HCT116 (cell line): ENCODE measurements around the gene CCDC57. TPM values are rescaled to one million over a fixed set of nuclear protein-coding genes. Genes with fewer than 3 reads are reported as not detected.

Source experiments
- ATAC-seq: fragments of 200-7000 bp; cut with Tn5 transposase; 2 replicates; pipeline ENCODE4 v1.9.1; 2020; ENCODE audit warnings: mild to moderate bottlenecking, moderate library complexity
- BruUV-seq: library from RNA; stranded (reverse); fragments of 400-500 nt; replicated peaks from 2 replicates; lab custom pipeline; 2021; lab: Mats Ljungman, UMichigan
- CTCF ChIA-PET: fragments of 300-600 bp; sonication (Branson Sonifier 250); formaldehyde crosslinking; loops from one replicate; lab custom pipeline; 2021; ENCODE audit warnings: antibody characterized with exemption; lab: Charles Lee
- POLR2A ChIA-PET: fragments of 300-600, 350-600 bp; sonication (Branson Sonifier 250); formaldehyde crosslinking; loops from one replicate; lab custom pipeline; 2021; ENCODE audit warnings: antibody characterized with exemption; lab: Charles Lee
- RAD21 ChIA-PET, 2 experiments: fragments of 300-600 bp; sonication (Branson Sonifier 250); formaldehyde crosslinking; loops; one replicate each; lab custom pipeline; 2023; ENCODE audit warnings: low total read pairs in 2 of 2; ENCODE audit not compliant: uncharacterized antibody in 2 of 2, unreplicated experiment in 2 of 2, low non-redundant PET in 1 of 2; lab: Charles Lee
- DNase-seq: peaks from one replicate; pipeline ENCODE4 v3.0.0-alpha.2; 2010; ENCODE audit warnings: low read depth, low spot score
- H2AFZ ChIP-seq: fragments of 200-600 bp; shearing (Covaris generic), sonication (generic); 2 replicates; pipeline ENCODE4 v1.6.1; 2017; ENCODE audit warnings: low read depth, mixed run types, mixed read lengths, antibody characterized with exemption, low read length; ENCODE audit not compliant: poor library complexity, severe bottlenecking
- H3K27ac ChIP-seq: 2 replicates; pipeline ENCODE4 v1.5.1; 2012; ENCODE audit warnings: low read depth, low read length
- H3K27me3 ChIP-seq: fragments of 200-600 bp; sonication (generic); 2 replicates; pipeline ENCODE4 v1.6.1; 2016; ENCODE audit warnings: mixed run types, low read length, mixed read lengths; ENCODE audit not compliant: insufficient read depth
- H3K36me3 ChIP-seq, 2 experiments: fragments of 200-500 bp in 1 of 2; fragments of 200-600 bp in 1 of 2; sonication (Bioruptor generic) in 1 of 2; sonication (generic) in 1 of 2; 2 replicates each; pipeline versions ENCODE4 v1.5.1 to v1.6.1; 2014 to 2016; ENCODE audit warnings: low read length in 2 of 2, inconsistent platforms in 1 of 2, mixed read lengths in 1 of 2, mixed run types in 1 of 2; ENCODE audit not compliant: insufficient read depth in 2 of 2, control insufficient read depth in 1 of 2
- H3K4me1 ChIP-seq, 2 experiments: fragments of 200-600 bp in 1 of 2; sonication (generic) in 1 of 2; 2 replicates each; pipeline versions ENCODE4 v1.5.1 to v1.6.1; 2012 to 2017; ENCODE audit warnings: low read length in 2 of 2, inconsistent platforms in 1 of 2, mild to moderate bottlenecking in 1 of 2, mixed read lengths in 1 of 2, mixed run types in 1 of 2, moderate library complexity in 1 of 2; ENCODE audit not compliant: insufficient read depth in 2 of 2, control insufficient read depth in 1 of 2
- H3K4me2 ChIP-seq: fragments of 200-600 bp; sonication (generic); 2 replicates; pipeline ENCODE4 v1.6.1; 2017; ENCODE audit warnings: mixed run types, low read length, mixed read lengths
- H3K4me3 ChIP-seq, 2 experiments: fragments of 200-600 bp in 1 of 2; sonication (generic) in 1 of 2; replicated peaks in 1 of 2; 2 replicates each; pipeline ENCODE4 v1.5.1; 2011 to 2016; ENCODE audit warnings: low read length in 2 of 2, control low read depth in 1 of 2, low read depth in 1 of 2, mild to moderate bottlenecking in 1 of 2, mixed read lengths in 1 of 2, mixed run types in 1 of 2
- H3K79me2 ChIP-seq: fragments of 200-600 bp; sonication (generic); 2 replicates; pipeline ENCODE4 v1.6.1; 2017; ENCODE audit warnings: mild to moderate bottlenecking, mixed run types, low read length, moderate library complexity, mixed read lengths; ENCODE audit not compliant: insufficient read depth
- H3K9ac ChIP-seq: fragments of 200-600 bp; sonication (generic); 2 replicates; pipeline ENCODE4 v1.6.1; 2016; ENCODE audit warnings: low read length, mixed read lengths
- H3K9me2 ChIP-seq: fragments of 200-600 bp; sonication (generic), shearing (Covaris generic); 2 replicates; pipeline ENCODE4 v1.6.1; 2017; ENCODE audit warnings: mixed run types, mild to moderate bottlenecking, moderate library complexity; ENCODE audit not compliant: insufficient read depth
- H3K9me3 ChIP-seq, 2 experiments: fragments of 200-500 bp in 1 of 2; fragments of 200-600 bp in 1 of 2; sonication (Bioruptor generic) in 1 of 2; sonication (generic) in 1 of 2; 2 replicates each; pipeline ENCODE4 v1.6.1; 2014 to 2017; ENCODE audit warnings: low read length in 2 of 2, mixed read lengths in 2 of 2, inconsistent platforms in 1 of 2, low read depth in 1 of 2, mild to moderate bottlenecking in 1 of 2, mixed run types in 1 of 2, moderate library complexity in 1 of 2; ENCODE audit not compliant: control insufficient read depth in 1 of 2, insufficient read depth in 1 of 2
- H4K20me1 ChIP-seq: fragments of 200-600 bp; sonication (generic), shearing (Covaris generic); 2 replicates; pipeline ENCODE4 v1.6.1; 2017; ENCODE audit warnings: mixed run types, mild to moderate bottlenecking, moderate library complexity; ENCODE audit not compliant: insufficient read depth
- CTCF ChIP-seq, 3 experiments: fragments of 200-600 bp in 1 of 3; sonication (generic) in 1 of 3; IDR thresholded peaks in 2 of 3; conservative IDR thresholded peaks in 1 of 3; 2 replicates each; pipeline ENCODE4 v1.5.1; 2012 to 2017; ENCODE audit warnings: low read depth in 2 of 3, low read length in 2 of 3, antibody characterized with exemption in 1 of 3, borderline replicate concordance in 1 of 3, control low read depth in 1 of 3, mild to moderate bottlenecking in 1 of 3, mixed read lengths in 1 of 3, mixed run types in 1 of 3, moderate library complexity in 1 of 3; ENCODE audit not compliant: insufficient read depth in 1 of 3
- EGR1 ChIP-seq: IDR thresholded peaks from 2 replicates; pipeline ENCODE4 v1.6.1; 2012; ENCODE audit warnings: low read depth
- YY1 ChIP-seq: IDR thresholded peaks from 2 replicates; pipeline ENCODE4 v1.6.1; 2011; ENCODE audit warnings: low read length, low read depth, moderate library complexity, mild to moderate bottlenecking; ENCODE audit not compliant: insufficient replicate concordance; ENCODE audit errors: extremely low read depth
- ZFX ChIP-seq: fragments of 450-650 bp; IDR thresholded peaks from 2 replicates; pipeline ENCODE4 v1.6.1; 2017
- ZNF274 ChIP-seq: fragments of 200-500 bp; sonication (Bioruptor generic); IDR thresholded peaks from 2 replicates; pipeline ENCODE4 v1.6.1; 2014; ENCODE audit warnings: mild to moderate bottlenecking, low read depth, low read length, inconsistent platforms
- intact Hi-C: fragments of 100-400 bp; cut with micrococcal nuclease; formaldehyde crosslinking; loops from 2 replicates; pipeline ENCODE4 v1.10.0; 2022
- total RNA-seq: library from RNA; stranded (reverse); gene quantifications from one replicate; pipeline ENCODE4 v1.2.1, GENCODE V29; 2021; ENCODE audit not compliant: unreplicated experiment

CCDC57 gene
- total RNA-seq, 1 experiment from 2014 or later = 143 TPM

GRCh38 chr17:82180776-82181528 is 31.7 kb downstream of the CCDC57 start:
- intact Hi-C loops = no loop called here
- no peak overlapping the region for H3K4me3 ChIP-seq
- ATAC-seq (no peak), DNase-seq (no peak)
- peaks cover 16 to 27% of the 10 kb centered on the region in 2 experiments for H3K36me3 ChIP-seq
- H2AFZ ChIP-seq = no peak overlapping the region
- no peak overlapping the region for H3K4me2 ChIP-seq
- no peaks in the 10 kb centered on the region for H4K20me1 ChIP-seq
- 0 out of 4 replicates have a peak, but pooled peaks cover 0 to 4% of the 10 kb centered on the region in 2 experiments for H3K4me1 ChIP-seq
- ChIA-PET POLR2A (no interaction called here), CTCF (interaction anchor here (1.6 kb wide), 1 partner anchor 27 kb away, joined by 3 read pairs; no protein-coding TSS in a partner anchor), RAD21 (no interaction called here)
- no peaks in the 10 kb centered on the region for H3K79me2 ChIP-seq
- BruUV-seq = no TSS peak
- TF ChIP-seq EGR1 (no peak), ZFX (no peak), ZNF274 (no peak), CTCF (IDR thresholded peaks at IDR 0.05 in 2 of 3, conservative IDR thresholded peaks at IDR 0.05 in 1 of 3; ENCODE audit: borderline replicate concordance in 1 of 3, insufficient read depth in 1 of 3, low read depth in 2 of 3, low read length in 2 of 3) (no peak), YY1 (no peak)
- no peaks in the 10 kb centered on the region for H3K27me3 ChIP-seq
- no peaks in the 10 kb centered on the region for H3K9me3 ChIP-seq
- H3K9ac ChIP-seq = no peak overlapping the region
- no peak overlapping the region; the same call in 1 of the 2 replicates for H3K27ac ChIP-seq
- no peaks in the 10 kb centered on the region for H3K9me2 ChIP-seq
